ENCODE data around the gene GATAD2A.

GATAD2A gene

GRCh38 chr19:19549804-19550464 lies 144.5 kb downstream of the GATAD2A start:
- H3K4me3 ChIP-seq (replicated peaks; ENCODE audit: low read depth, low read length) = no peak overlapping the region
- TF ChIP-seq CTCF (IDR thresholded peaks at IDR 0.05; ENCODE audit: low read length, missing control alignments) = no peak
- DNase-seq (ENCODE audit: low read depth) = no peak

GRCh38 chr19:19550485-19550929 lies 145.0 kb downstream of the GATAD2A start:
- no peak overlapping the region for H3K4me3 ChIP-seq (replicated peaks; ENCODE audit: low read depth, low read length)
- peak; percentile 38 for DNase-seq (ENCODE audit: low read depth)

GRCh38 chr19:19550972-19551852 lies 145.7 kb downstream of the GATAD2A start:
- no peak for TF ChIP-seq CTCF (IDR thresholded peaks at IDR 0.05; ENCODE audit: low read length, missing control alignments)
- H3K4me3 ChIP-seq (replicated peaks; ENCODE audit: low read depth, low read length) = no peak overlapping the region

More at GRCh38 chr19:19550485-19550929, 145.0 kb downstream of the GATAD2A start:
- no peak for TF ChIP-seq CTCF (IDR thresholded peaks at IDR 0.05; ENCODE audit: low read length, missing control alignments)

GRCh38 chr19:19551853-19552192 lies 146.3 kb downstream of the GATAD2A start:
- no peak for DNase-seq (ENCODE audit: low read depth)
- TF ChIP-seq CTCF (IDR thresholded peaks at IDR 0.05; ENCODE audit: low read length, missing control alignments) = no peak
- no peak overlapping the region for H3K4me3 ChIP-seq (replicated peaks; ENCODE audit: low read depth, low read length)

More at GRCh38 chr19:19550972-19551852, 145.7 kb downstream of the GATAD2A start:
- DNase-seq (ENCODE audit: low read depth) = no peak

GRCh38 chr19:19552798-19553197 lies 147.3 kb downstream of the GATAD2A start:
- peak; percentile 65 for TF ChIP-seq CTCF (IDR thresholded peaks at IDR 0.05; ENCODE audit: low read length, missing control alignments)
- no peak overlapping the region for H3K4me3 ChIP-seq (replicated peaks; ENCODE audit: low read depth, low read length)
- peak; percentile 34 for DNase-seq (ENCODE audit: low read depth)

GRCh38 chr19:19553670-19554069 lies 148.2 kb downstream of the GATAD2A start:
- no peak for TF ChIP-seq CTCF (IDR thresholded peaks at IDR 0.05; ENCODE audit: low read length, missing control alignments)
- H3K4me3 ChIP-seq (replicated peaks; ENCODE audit: low read depth, low read length) = no peak overlapping the region
- no peak for DNase-seq (ENCODE audit: low read depth)

Data from fibroblast of pulmonary artery (primary cell).